Stimulated activated naive B cell treated with anti-CD40 and anti-IgM and Interleukin-4, amounts not matched to agents 10 μg/mL and 1 μg/mL and 100 μg/mL, for 72 hours (primary cell): ENCODE data around the gene BMPER.
A peak's percentile ranks its signal among the peaks of the same experiment; 100 is the strongest.

Experiments used
- ATAC-seq, 2 donors: fragments of 150-1000 bp; cut with Tn5 transposase; replicated peaks; 2 replicates each; pipeline ENCODE4 v1.10.0; 2021; ENCODE audit warnings: moderate library complexity in 1 of 2
- DNase-seq: peaks from one replicate; pipeline ENCODE4 v3.0.0; 2021
- H3K27ac Mint-ChIP-seq: one replicate; pipeline ENCODE4 v1.8.0; 2022; ENCODE audit warnings: mild to moderate bottlenecking, mixed read lengths
- H3K27me3 Mint-ChIP-seq, 2 donors: one replicate each; pipeline ENCODE4 v1.8.0; 2022; ENCODE audit warnings: mixed read lengths in 2 of 2
- H3K36me3 Mint-ChIP-seq, 2 donors: one replicate each; pipeline ENCODE4 v1.8.0; 2022; ENCODE audit warnings: mixed read lengths in 2 of 2, mild to moderate bottlenecking in 1 of 2
- H3K4me1 Mint-ChIP-seq, 2 donors: one replicate each; pipeline ENCODE4 v1.8.0; 2022; ENCODE audit warnings: mixed read lengths in 2 of 2, mild to moderate bottlenecking in 1 of 2
- H3K4me3 Mint-ChIP-seq, 2 donors: one replicate each; pipeline ENCODE4 v1.8.0; 2022; ENCODE audit warnings: mild to moderate bottlenecking in 2 of 2, mixed read lengths in 2 of 2, moderate library complexity in 1 of 2
- H3K9me3 Mint-ChIP-seq, 2 donors: one replicate each; pipeline ENCODE4 v1.8.0; 2022; ENCODE audit warnings: mixed read lengths in 2 of 2, mild to moderate bottlenecking in 1 of 2

BMPER gene

DNA sequence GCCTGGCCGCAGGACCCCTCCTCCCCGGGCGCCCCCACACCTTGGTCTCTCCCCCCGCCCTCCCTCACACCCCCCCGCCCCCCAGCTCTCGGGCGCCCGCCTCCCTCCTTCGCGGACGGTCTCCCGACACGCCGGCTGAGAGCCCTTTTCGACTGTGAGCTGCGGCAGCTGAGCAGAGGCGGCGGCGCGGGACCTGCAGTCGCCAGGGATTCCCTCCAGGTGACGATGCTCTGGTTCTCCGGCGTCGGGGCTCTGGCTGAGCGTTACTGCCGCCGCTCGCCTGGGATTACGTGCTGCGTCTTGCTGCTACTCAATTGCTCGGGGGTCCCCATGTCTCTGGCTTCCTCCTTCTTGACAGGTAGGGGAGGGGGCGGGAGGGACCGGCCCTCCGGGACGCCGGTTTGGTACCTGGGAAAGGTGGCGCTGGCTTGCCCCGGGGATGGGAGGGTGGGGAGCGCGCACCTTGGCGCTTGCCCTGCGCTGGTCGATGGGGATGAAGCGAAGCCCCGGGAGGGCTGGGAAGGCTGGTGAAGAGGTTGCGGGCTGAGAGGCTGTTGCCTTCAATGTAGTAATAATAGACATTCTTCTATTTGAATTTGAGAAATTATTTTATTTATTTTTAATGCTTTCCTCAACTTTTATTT is at the start of gene BMPER:
Gene BMPER, plus strand, starts transcription at position 151 of the 644 bp plus-strand sequence. Its CDS starts 75 bp downstream, at position 226.
- ATAC-seq (peak; percentile 41 to 54), DNase-seq (no peak)
- peaks cover 9 to 12% of the 10 kb centered on the region in 2 donors for H3K4me1 Mint-ChIP-seq
- no peaks in the 10 kb centered on the region for H3K36me3 Mint-ChIP-seq
- no peaks in the 10 kb centered on the region for H3K9me3 Mint-ChIP-seq
- peak within 1 kb of the TSS; percentile 82 to 86 for H3K4me3 Mint-ChIP-seq
- no peak within 1 kb of the TSS for H3K27ac Mint-ChIP-seq
- peaks cover 58 to 63% of the 10 kb centered on the region in 2 donors for H3K27me3 Mint-ChIP-seq

DNA sequence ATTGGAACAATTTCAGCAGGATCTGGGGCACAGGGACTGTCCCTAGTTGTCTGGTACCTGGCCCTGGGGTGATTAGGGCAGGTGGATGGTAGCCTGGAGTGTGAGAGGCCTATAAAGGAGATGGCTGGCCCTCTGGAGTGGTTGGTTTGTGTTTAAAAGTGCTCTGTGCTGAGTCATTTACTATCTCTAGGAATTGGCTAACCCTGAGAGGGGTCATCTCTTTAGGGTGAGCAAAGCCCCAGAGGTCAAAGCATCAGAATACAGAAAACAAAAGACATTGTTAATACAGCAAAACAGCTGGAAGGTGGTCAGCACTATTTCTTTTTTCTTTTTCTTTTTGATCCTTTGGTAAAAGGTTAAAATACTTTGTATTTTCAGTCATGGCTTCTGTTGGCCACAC is 43.4 kb upstream of the BMPER start:
- Mint-ChIP-seq H3K9me3 (peaks cover 3 to 10% of the 10 kb centered on the region in 2 donors), H3K4me1 (no peaks in the 10 kb centered on the region), H3K4me3 (no peak overlapping the region), H3K27ac (no peak overlapping the region), H3K36me3 (no peaks in the 10 kb centered on the region), H3K27me3 (peaks cover 16 to 25% of the 10 kb centered on the region in 2 donors)
- DNase-seq (no peak), ATAC-seq (no peak)

DNA sequence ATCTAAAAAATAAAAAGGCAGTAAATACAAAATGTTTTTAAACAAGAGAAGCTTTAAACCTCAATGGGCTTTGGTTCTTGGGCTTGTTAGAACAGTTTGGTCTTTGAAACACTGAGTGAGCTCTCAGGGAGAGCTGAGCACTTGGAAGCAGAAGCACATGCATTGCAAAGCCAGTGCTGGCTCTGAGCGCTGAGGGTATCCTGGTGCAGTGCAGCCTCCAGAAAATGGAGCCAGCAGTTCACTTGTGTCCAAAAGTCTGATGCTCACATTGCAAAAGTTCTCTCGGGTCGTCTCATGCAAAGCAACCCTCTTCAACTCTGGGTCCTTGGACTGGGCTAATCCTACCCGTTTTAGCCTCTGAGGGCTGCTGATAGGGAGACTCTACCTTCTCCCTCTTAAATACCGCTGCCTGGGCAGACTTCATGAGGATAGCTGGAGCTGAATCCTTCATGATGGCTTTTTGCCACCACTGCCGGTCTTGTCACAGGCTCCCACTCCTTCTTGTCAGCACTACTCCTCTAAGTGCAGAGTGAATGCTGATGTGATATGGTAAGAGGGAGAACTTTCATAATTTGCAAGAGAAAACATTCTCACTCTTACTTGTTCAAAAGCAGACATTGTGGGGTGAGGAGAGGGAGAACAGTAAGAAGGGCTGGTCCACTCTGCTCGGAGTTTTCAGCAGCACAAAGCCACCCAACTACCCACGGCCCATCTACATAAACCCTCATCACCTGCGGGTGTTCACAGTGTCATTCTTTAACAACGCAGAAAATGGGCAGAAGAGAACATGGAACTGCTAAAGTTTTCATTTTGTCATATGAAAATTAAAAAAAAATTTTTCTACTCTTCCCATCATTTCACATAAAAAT is 42.2 kb upstream of the BMPER start:
- H3K4me1 Mint-ChIP-seq, result no peaks in the 10 kb centered on the region
- H3K27me3 Mint-ChIP-seq, result peaks cover 11 to 25% of the 10 kb centered on the region in 2 donors
- no peak overlapping the region for H3K4me3 Mint-ChIP-seq
- no peak overlapping the region for H3K27ac Mint-ChIP-seq
- DNase-seq (no peak), ATAC-seq (no peak)
- H3K36me3 Mint-ChIP-seq, result no peaks in the 10 kb centered on the region
- H3K9me3 Mint-ChIP-seq, result peaks cover 3 to 10% of the 10 kb centered on the region in 2 donors

DNA sequence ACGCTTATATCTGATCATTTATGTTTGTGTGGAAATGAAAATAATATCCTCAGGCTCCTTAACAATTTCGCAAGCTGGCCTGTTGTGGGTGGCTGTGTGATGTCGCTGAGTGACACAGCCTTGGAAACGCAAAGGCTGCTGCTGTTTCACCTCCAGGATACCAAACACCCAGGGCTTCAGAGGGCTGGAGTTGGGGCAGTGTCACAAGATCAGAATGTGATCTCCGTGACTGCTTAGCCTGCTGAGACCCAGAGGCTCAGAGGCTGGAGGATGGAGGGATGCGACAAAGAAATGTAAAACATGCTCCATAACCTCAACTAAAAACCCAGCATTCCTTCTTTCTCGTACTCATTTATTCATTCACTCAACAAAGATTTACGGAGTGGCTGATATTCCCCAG is 37.2 kb upstream of the BMPER start:
- no peak for ATAC-seq
- Mint-ChIP-seq H3K36me3 (no peaks in the 10 kb centered on the region), H3K9me3 (peaks cover 0 to 2% of the 10 kb centered on the region in 2 donors), H3K27me3 (peaks cover 0 to 4% of the 10 kb centered on the region in 2 donors), H3K4me3 (no peak overlapping the region), H3K27ac (no peak overlapping the region), H3K4me1 (no peaks in the 10 kb centered on the region)
- DNase-seq, result no peak

DNA sequence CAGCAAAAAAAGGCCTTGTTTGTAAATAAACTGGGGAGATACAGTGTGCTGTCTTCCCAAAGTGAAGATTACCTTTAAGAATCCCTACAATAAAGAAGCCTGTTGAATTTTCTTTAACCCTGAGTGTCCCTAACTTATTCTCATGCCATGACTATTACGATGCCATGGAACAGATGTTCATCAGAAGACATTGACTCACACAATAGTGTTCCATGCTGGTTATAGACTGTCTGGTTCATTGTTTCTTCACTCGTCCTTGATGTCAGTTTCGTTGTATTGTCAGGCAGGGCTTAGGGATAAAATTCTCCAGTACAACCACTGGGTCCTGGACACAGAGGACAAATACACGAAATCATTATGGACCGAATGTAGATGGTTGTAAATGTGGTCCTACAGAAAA is 36.2 kb upstream of the BMPER start:
- H3K27ac Mint-ChIP-seq, result no peak overlapping the region
- no peaks in the 10 kb centered on the region for H3K4me1 Mint-ChIP-seq
- H3K9me3 Mint-ChIP-seq, result peaks cover 0 to 2% of the 10 kb centered on the region in 2 donors
- no peak overlapping the region for H3K4me3 Mint-ChIP-seq
- H3K27me3 Mint-ChIP-seq, result no peaks in the 10 kb centered on the region
- DNase-seq (no peak), ATAC-seq (no peak)
- no peaks in the 10 kb centered on the region for H3K36me3 Mint-ChIP-seq

DNA sequence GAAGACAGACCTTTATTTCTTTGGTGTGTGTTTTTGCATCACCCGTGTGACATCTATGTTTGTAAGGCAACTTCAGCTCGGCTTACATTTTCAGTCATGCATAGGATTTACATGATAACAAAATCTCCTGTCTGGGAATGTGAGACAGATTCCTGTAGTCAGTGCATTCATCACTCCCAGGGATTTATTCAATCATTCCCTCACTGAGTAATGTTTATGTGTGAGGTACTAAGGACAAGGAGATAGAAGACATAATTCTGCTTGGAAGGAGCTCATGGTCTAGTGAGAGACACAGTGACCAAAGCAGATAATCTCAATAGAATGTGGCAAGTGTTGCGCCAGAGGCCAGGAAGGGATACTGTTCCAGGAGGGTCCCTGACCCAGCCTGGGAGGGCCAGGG is 35.2 kb upstream of the BMPER start:
- DNase-seq, result no peak
- no peak for ATAC-seq
- no peaks in the 10 kb centered on the region for H3K4me1 Mint-ChIP-seq
- no peak overlapping the region for H3K4me3 Mint-ChIP-seq
- H3K27me3 Mint-ChIP-seq, result no peaks in the 10 kb centered on the region
- H3K36me3 Mint-ChIP-seq, result no peaks in the 10 kb centered on the region
- H3K9me3 Mint-ChIP-seq, result peaks cover 0 to 2% of the 10 kb centered on the region in 2 donors
- no peak overlapping the region for H3K27ac Mint-ChIP-seq

DNA sequence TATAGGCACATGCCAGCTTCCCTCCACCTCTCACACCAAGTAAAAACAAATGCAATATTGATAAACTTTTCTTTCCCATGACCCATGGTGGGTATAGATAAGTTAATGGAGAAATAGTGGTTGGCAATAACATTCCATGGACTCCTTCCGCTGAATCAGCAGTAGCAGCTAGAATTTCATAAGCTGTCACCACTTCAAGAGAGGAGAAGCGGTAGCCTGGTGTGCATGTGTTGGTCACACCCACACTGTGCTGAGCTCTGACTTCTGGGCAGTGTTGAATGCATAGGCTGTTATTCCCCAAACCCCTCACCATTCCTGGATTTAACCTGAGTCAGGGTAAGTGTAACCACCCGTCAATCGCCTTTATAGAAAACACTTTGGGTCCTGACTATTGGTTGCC is 32.5 kb upstream of the BMPER start:
- H3K27me3 Mint-ChIP-seq, result no peaks in the 10 kb centered on the region
- no peak overlapping the region for H3K27ac Mint-ChIP-seq
- H3K9me3 Mint-ChIP-seq, result no peaks in the 10 kb centered on the region
- no peak for ATAC-seq
- no peak for DNase-seq
- H3K36me3 Mint-ChIP-seq, result no peaks in the 10 kb centered on the region
- H3K4me3 Mint-ChIP-seq, result no peak overlapping the region
- no peaks in the 10 kb centered on the region for H3K4me1 Mint-ChIP-seq

DNA sequence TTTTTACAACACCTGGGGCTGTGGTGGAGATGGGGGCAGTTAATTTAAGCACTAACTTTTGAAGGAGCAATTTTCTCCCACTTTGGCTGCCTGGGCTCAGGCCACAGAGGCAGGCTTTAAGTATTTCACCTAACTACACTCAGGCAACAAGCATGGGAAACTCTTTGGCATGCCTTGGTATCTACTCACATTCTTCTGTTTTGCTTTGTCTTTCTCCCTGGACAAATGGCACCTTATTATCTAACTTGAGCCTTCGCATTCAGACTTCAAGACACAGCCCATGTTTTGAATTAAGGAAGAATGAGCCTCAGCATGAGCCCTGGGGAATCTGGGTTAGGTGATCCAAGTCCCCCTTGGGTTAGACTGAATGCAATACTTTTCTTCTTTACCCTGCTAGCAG is 31.8 kb upstream of the BMPER start:
- Mint-ChIP-seq H3K4me1 (no peaks in the 10 kb centered on the region), H3K36me3 (no peaks in the 10 kb centered on the region), H3K4me3 (no peak overlapping the region), H3K9me3 (no peaks in the 10 kb centered on the region), H3K27ac (no peak overlapping the region), H3K27me3 (peaks cover 0 to 2% of the 10 kb centered on the region in 2 donors)
- ATAC-seq (no peak), DNase-seq (no peak)

DNA sequence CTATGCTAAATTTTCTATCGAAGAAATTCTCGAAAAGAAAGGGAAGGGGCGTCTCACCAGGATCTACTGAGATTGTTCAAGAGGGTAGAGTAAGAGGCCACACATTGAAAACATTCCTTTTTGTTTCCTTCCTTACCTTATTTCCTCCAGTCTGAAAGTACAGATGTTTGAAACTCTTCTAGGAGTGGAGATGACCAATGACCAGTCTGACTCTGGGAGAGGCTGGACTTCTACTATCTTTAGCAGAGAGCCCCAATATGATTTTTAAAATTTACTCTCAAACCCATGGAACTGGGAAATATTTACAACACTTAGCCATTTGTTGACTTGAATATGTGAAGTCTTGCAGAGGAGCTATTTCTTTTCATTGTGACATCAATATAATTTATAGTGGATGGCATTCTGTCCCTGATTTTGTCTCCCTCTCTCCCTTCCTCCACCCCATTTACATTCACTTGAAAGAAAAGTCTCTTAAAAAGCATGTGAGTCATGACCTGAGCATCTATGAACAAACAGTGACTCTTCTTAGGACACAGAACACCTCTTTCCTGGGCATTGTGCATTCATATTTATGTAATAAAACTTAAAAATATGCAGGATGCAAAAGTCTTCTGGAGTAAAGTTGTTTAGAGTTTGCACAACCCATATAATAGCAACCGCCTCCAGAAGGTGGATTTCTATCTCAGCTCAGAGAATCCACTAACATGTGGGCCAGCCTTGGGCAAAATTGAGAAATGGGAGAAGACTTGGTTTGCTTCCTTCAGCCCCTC is 31.2 kb upstream of the BMPER start:
- Mint-ChIP-seq H3K27me3 (peaks cover 0 to 3% of the 10 kb centered on the region in 2 donors), H3K36me3 (no peaks in the 10 kb centered on the region), H3K27ac (no peak overlapping the region), H3K4me3 (no peak overlapping the region), H3K4me1 (no peaks in the 10 kb centered on the region), H3K9me3 (no peaks in the 10 kb centered on the region)
- no peak for ATAC-seq
- no peak for DNase-seq

DNA sequence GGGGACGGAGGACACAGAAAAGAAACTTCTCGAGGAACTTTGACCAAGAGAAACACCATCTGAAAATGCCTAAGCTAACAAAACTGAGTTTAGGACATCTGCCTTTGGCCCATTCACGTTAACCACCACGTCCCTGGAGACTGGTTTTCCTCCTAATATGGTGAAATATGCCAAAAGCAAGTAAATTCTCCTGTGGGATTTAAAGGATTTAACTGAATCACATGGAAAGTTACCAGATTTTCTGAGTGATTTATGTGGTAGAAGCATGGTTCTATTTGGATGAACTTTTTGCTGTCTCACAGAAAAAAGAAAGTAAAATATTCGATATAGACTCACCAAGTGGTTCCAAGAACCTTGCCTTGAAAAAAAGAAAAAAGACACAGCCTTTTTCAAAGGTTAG is 30.4 kb upstream of the BMPER start:
- DNase-seq (no peak), ATAC-seq (no peak)
- H3K36me3 Mint-ChIP-seq, result no peaks in the 10 kb centered on the region
- H3K27ac Mint-ChIP-seq, result no peak overlapping the region
- H3K27me3 Mint-ChIP-seq, result peaks cover 0 to 3% of the 10 kb centered on the region in 2 donors
- no peak overlapping the region for H3K4me3 Mint-ChIP-seq
- no peaks in the 10 kb centered on the region for H3K4me1 Mint-ChIP-seq
- H3K9me3 Mint-ChIP-seq, result no peaks in the 10 kb centered on the region

DNA sequence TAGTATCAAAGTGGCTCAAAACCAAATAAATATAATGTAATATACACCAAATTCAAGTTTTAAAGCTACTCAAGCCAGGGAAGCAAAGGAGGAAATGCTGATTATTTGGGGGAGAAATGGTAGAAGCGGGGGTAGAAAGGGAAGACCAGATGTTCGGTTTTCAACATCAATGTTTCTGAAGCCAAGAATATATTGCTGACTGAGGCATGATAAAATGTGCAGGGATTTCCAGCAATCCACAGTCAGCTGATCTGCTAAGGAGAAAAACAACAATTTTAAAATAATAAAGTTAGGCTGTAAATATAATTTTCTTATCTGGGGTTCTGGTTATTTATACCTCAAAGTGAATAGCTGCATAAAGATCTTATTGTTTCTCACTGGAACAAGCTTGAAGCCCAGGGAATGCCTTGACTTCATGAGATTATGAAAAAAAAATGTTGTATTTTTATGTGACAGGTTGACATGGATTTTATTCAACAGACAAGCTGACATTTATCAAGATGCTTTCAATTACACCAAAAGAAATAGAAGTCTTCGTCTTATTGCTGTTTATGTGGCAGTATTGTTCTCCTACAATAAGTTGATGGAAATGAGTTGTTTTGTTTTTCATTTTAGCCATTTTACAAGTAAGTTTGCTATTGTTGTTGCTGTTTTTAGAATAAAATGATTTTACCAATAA is 28.6 kb upstream of the BMPER start:
- no peaks in the 10 kb centered on the region for H3K9me3 Mint-ChIP-seq
- H3K27me3 Mint-ChIP-seq, result peaks cover 3 to 5% of the 10 kb centered on the region in 2 donors
- no peak overlapping the region for H3K27ac Mint-ChIP-seq
- no peaks in the 10 kb centered on the region for H3K36me3 Mint-ChIP-seq
- DNase-seq, result no peak
- no peak overlapping the region for H3K4me3 Mint-ChIP-seq
- no peaks in the 10 kb centered on the region for H3K4me1 Mint-ChIP-seq
- no peak for ATAC-seq

DNA sequence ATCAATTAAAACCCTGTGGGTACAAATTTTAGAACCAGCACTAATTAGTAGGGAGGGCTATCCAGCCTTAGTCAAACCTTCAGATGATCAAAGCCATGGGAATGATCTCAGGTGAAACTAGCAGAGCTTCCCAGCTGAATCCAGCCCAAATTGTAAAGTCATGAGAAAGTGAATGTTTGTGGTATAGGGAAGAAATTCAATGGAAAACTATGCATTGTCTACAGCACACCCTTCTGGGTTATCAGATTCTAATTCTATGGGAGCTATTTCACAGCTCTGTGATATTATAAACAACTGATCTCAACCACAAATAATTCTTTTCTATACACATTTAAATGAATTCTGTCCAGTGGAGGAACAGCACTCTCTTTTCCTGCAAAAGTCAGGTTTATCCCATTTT is 24.6 kb upstream of the BMPER start:
- H3K27ac Mint-ChIP-seq, result no peak overlapping the region
- peaks cover 10 to 15% of the 10 kb centered on the region in 2 donors for H3K27me3 Mint-ChIP-seq
- ATAC-seq, result no peak
- H3K4me1 Mint-ChIP-seq, result no peaks in the 10 kb centered on the region
- H3K9me3 Mint-ChIP-seq, result no peaks in the 10 kb centered on the region
- no peaks in the 10 kb centered on the region for H3K36me3 Mint-ChIP-seq
- no peak overlapping the region for H3K4me3 Mint-ChIP-seq
- no peak for DNase-seq

DNA sequence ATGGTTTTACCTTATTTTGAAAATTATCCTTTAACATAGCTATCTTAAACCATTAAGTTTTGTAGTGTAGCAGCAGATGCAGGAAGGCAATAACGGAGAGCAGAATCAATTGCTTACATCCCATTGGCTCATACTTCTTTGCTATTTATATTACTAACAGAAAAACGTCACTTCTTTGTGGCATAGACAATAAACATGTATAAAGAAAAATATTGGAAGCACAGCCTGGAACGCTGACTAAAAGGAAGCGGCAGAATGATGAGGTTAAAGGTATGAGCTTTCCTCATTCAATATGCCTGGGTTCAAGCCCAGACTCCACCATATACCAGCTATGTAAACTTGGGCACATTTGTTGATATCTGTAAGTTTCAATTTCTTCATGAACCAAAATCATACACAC is 24.0 kb upstream of the BMPER start:
- Mint-ChIP-seq H3K4me1 (no peaks in the 10 kb centered on the region), H3K4me3 (no peak overlapping the region), H3K9me3 (no peaks in the 10 kb centered on the region), H3K27ac (no peak overlapping the region), H3K27me3 (peaks cover 10 to 18% of the 10 kb centered on the region in 2 donors), H3K36me3 (no peaks in the 10 kb centered on the region)
- ATAC-seq (no peak), DNase-seq (no peak)
